CD4-positive, alpha-beta memory T cell (primary cell): ENCODE data around the gene TSC1. TPM values are rescaled to one million over a fixed set of nuclear protein-coding genes. Genes with fewer than 3 reads are reported as not detected.
A peak's percentile ranks its signal among the peaks of the same experiment; 100 is the strongest.

Source experiments
- CTCF ChIA-PET: fragments of 350-600 bp; sonication (Branson Sonifier 250); formaldehyde crosslinking; loops from one replicate; lab custom pipeline; 2021; ENCODE audit warnings: inconsistent platforms; ENCODE audit not compliant: partially characterized antibody; lab: Charles Lee
- POLR2A ChIA-PET: fragments of 350-600 bp; sonication (Branson Sonifier 250); formaldehyde crosslinking; loops from one replicate; lab custom pipeline; 2021; ENCODE audit not compliant: partially characterized antibody; lab: Charles Lee
- DNase-seq, 5 donors: peaks; one replicate each; pipeline versions ENCODE4 v3.0.0 to v3.0.0-alpha.2; 2020 to 2022; ENCODE audit warnings: mixed read lengths in 1 of 5
- H3K27ac ChIP-seq: one replicate; pipeline ENCODE4 v1.7.0; 2013; ENCODE audit warnings: low read depth, low read length
- H3K27me3 ChIP-seq: 2 replicates; pipeline ENCODE4 v1.7.0; 2013; ENCODE audit warnings: mild to moderate bottlenecking, low read length, moderate library complexity; ENCODE audit not compliant: insufficient read depth
- H3K36me3 ChIP-seq: 2 replicates; pipeline ENCODE4 v1.7.0; 2013; ENCODE audit warnings: mild to moderate bottlenecking, low read length, moderate library complexity; ENCODE audit not compliant: insufficient read depth
- H3K4me1 ChIP-seq: 2 replicates; pipeline ENCODE4 v1.7.0; 2013; ENCODE audit warnings: mild to moderate bottlenecking, low read length, moderate library complexity; ENCODE audit not compliant: insufficient read depth
- H3K4me3 ChIP-seq, 2 donors: one replicate each; pipeline ENCODE4 v1.7.0; 2013; ENCODE audit warnings: low read length in 2 of 2, mild to moderate bottlenecking in 1 of 2
- H3K9me3 ChIP-seq, 2 donors: one replicate each; pipeline ENCODE4 v1.7.0; 2013; ENCODE audit warnings: low read length in 2 of 2, control low read depth in 1 of 2; ENCODE audit not compliant: control insufficient read depth in 1 of 2
- H3K27ac Mint-ChIP-seq, 7 donors: one replicate each; pipeline ENCODE4 v1.8.0; 2020 to 2021; ENCODE audit warnings: mixed read lengths in 7 of 7, mild to moderate bottlenecking in 6 of 7, inconsistent platforms in 3 of 7, moderate library complexity in 3 of 7
- H3K27me3 Mint-ChIP-seq, 2 donors: one replicate each; pipeline ENCODE4 v1.8.0; 2020 to 2021; ENCODE audit warnings: mixed read lengths in 2 of 2
- H3K36me3 Mint-ChIP-seq, 2 donors: one replicate each; pipeline ENCODE4 v1.8.0; 2020 to 2021; ENCODE audit warnings: mixed read lengths in 2 of 2, inconsistent platforms in 1 of 2, mild to moderate bottlenecking in 1 of 2
- H3K4me1 Mint-ChIP-seq, 4 donors: one replicate each; pipeline ENCODE4 v1.8.0; 2020 to 2021; ENCODE audit warnings: mixed read lengths in 4 of 4, mild to moderate bottlenecking in 1 of 4
- H3K4me3 Mint-ChIP-seq, 8 donors: one replicate each; pipeline ENCODE4 v1.8.0; 2020 to 2021; ENCODE audit warnings: mixed read lengths in 8 of 8, mild to moderate bottlenecking in 7 of 8, moderate library complexity in 6 of 8, inconsistent platforms in 3 of 8
- H3K9me3 Mint-ChIP-seq, 8 donors: one replicate each; pipeline ENCODE4 v1.8.0; 2020 to 2021; ENCODE audit warnings: mixed read lengths in 8 of 8, mild to moderate bottlenecking in 5 of 8, inconsistent platforms in 3 of 8, moderate library complexity in 1 of 8
- intact Hi-C: fragments of 100-400 bp; cut with micrococcal nuclease; formaldehyde crosslinking; loops from one replicate; pipeline ENCODE4 v1.15.1; 2023
- polyA plus RNA-seq, 2 donors: library from polyadenylated mRNA; unstranded; fragments of 300-500 nt; fragmentation: Illumina TruSeq; gene quantifications; one replicate each; pipeline ENCODE4 v1.2.3, GENCODE V29; 2021
- total RNA-seq, 2 experiments: library from RNA; stranded (reverse); gene quantifications; one replicate each; pipeline ENCODE4 v1.2.3, GENCODE V29; 2021

The TSC1 gene
- total and polyA plus RNA-seq, 4 experiments from 2014 or later = 4.4 to 76.5 (median 43.1) TPM

GRCh38 chr9:132919614-132920268, 24.7 kb downstream of the TSC1 start:
- Histone ChIP-seq H3K4me3 (no peak overlapping the region), H3K27me3 (no peaks in the 10 kb centered on the region), H3K27ac (no peak overlapping the region), H3K9me3 (no peaks in the 10 kb centered on the region), H3K36me3 (peaks cover 53% of the 10 kb centered on the region), H3K4me1 (no peaks in the 10 kb centered on the region)
- peaks cover 81 to 85% of the 10 kb centered on the region in 2 donors for H3K36me3 Mint-ChIP-seq
- no peaks in the 10 kb centered on the region for H3K27me3 Mint-ChIP-seq
- intact Hi-C loops = no loop called here
- no peak for DNase-seq
- no peaks in the 10 kb centered on the region for H3K4me1 Mint-ChIP-seq
- peaks cover 0 to 2% (median 0%) of the 10 kb centered on the region in 8 donors for H3K9me3 Mint-ChIP-seq
- CTCF ChIA-PET = interaction anchor here (3.2 to 8.7 kb wide), 2 partner anchors 15 to 19 kb away, joined by 9 to 55 read pairs; no protein-coding TSS in a partner anchor
- H3K4me3 Mint-ChIP-seq = no peak overlapping the region
- peak overlapping the region in 1 of 7 donors; percentile 0 for H3K27ac Mint-ChIP-seq
- POLR2A ChIA-PET = no interaction called here

GRCh38 chr9:132914924-132915323, 29.5 kb downstream of the TSC1 start:
- Histone ChIP-seq H3K27me3 (no peaks in the 10 kb centered on the region), H3K4me3 (no peak overlapping the region), H3K4me1 (no peaks in the 10 kb centered on the region), H3K27ac (no peak overlapping the region), H3K9me3 (no peaks in the 10 kb centered on the region), H3K36me3 (peaks cover 21% of the 10 kb centered on the region)
- DNase-seq = no peak
- Mint-ChIP-seq H3K4me3 (no peak overlapping the region), H3K9me3 (peaks cover 0 to 2% (median 0%) of the 10 kb centered on the region in 8 donors), H3K36me3 (peaks cover 73% of the 10 kb centered on the region in 2 donors), H3K4me1 (peaks cover 0 to 8% (median 0%) of the 10 kb centered on the region in 4 donors), H3K27me3 (no peaks in the 10 kb centered on the region), H3K27ac (no peak overlapping the region)
- POLR2A ChIA-PET = no interaction called here
- CTCF ChIA-PET = interaction anchor here (0.7 to 8.7 kb wide), 2 partner anchors 15 to 59 kb away, joined by 3 to 55 read pairs; no protein-coding TSS in a partner anchor
- intact Hi-C loops = no loop called here

- H3K4me3 Mint-ChIP-seq = no peak overlapping the region
- peak overlapping the region in 1 of 7 donors; percentile 4 for H3K27ac Mint-ChIP-seq
- Histone ChIP-seq H3K4me3 (no peak overlapping the region), H3K27me3 (no peaks in the 10 kb centered on the region), H3K9me3 (no peaks in the 10 kb centered on the region), H3K4me1 (peaks cover 18% of the 10 kb centered on the region), H3K27ac (no peak overlapping the region), H3K36me3 (peaks cover 6% of the 10 kb centered on the region)
- intact Hi-C loops = no loop called here
- ChIA-PET POLR2A (no interaction called here), CTCF (interaction anchor here (1.4 kb wide), 1 partner anchor 11 kb away, joined by 5 read pairs; no protein-coding TSS in a partner anchor)
- peaks cover 9 to 24% (median 14%) of the 10 kb centered on the region in 4 donors for H3K4me1 Mint-ChIP-seq
- H3K27me3 Mint-ChIP-seq = no peaks in the 10 kb centered on the region
- no peaks in the 10 kb centered on the region for H3K9me3 Mint-ChIP-seq
- no peak for DNase-seq
- peaks cover 49 to 61% of the 10 kb centered on the region in 2 donors for H3K36me3 Mint-ChIP-seq
Measured at GRCh38 chr9:132912131-132912530, 32.3 kb downstream of the TSC1 start.

- intact Hi-C loops = no loop called here
- CTCF ChIA-PET = interaction anchor here (1.3 to 3.3 kb wide), 3 partner anchors 8 to 16 kb away, joined by 3 to 16 read pairs (median 5); no protein-coding TSS in a partner anchor
- H3K27ac Mint-ChIP-seq = peak overlapping the region in 1 of 7 donors; percentile 13
- Histone ChIP-seq H3K9me3 (no peaks in the 10 kb centered on the region), H3K4me1 (peaks cover 18% of the 10 kb centered on the region), H3K27ac (no peak overlapping the region), H3K4me3 (no peak overlapping the region), H3K27me3 (no peaks in the 10 kb centered on the region), H3K36me3 (peaks cover 7% of the 10 kb centered on the region)
- POLR2A ChIA-PET = interaction anchor here (1.4 kb wide), 1 partner anchor 34 kb away, joined by 5 read pairs; the partner anchor contains the start of gene TSC1
- H3K4me3 Mint-ChIP-seq = no peak overlapping the region
- H3K9me3 Mint-ChIP-seq = no peaks in the 10 kb centered on the region
- peaks cover 35 to 52% of the 10 kb centered on the region in 2 donors for H3K36me3 Mint-ChIP-seq
- no peaks in the 10 kb centered on the region for H3K27me3 Mint-ChIP-seq
- H3K4me1 Mint-ChIP-seq = peaks cover 9 to 24% (median 14%) of the 10 kb centered on the region in 4 donors
- DNase-seq = no peak
Measured at GRCh38 chr9:132910376-132910775, 34.0 kb downstream of the TSC1 start.

GRCh38 chr9:132909311-132909710, 35.1 kb downstream of the TSC1 start:
- ChIA-PET POLR2A (interaction anchor here (1.0 to 2.0 kb wide), 2 partner anchors 32 to 35 kb away, joined by 4 to 11 read pairs; partner anchors contain the start of gene TSC1), CTCF (interaction anchor here (0.6 to 3.3 kb wide), 6 partner anchors 9 to 644 kb away, joined by 3 to 16 read pairs (median 3); no protein-coding TSS in a partner anchor)
- no peaks in the 10 kb centered on the region for H3K27me3 Mint-ChIP-seq
- H3K4me3 Mint-ChIP-seq = peak overlapping the region in 2 of 8 donors; percentile 71 to 80
- no peaks in the 10 kb centered on the region for H3K9me3 Mint-ChIP-seq
- Histone ChIP-seq H3K4me1 (peaks cover 18% of the 10 kb centered on the region), H3K27me3 (no peaks in the 10 kb centered on the region), H3K27ac (no peak overlapping the region), H3K36me3 (peaks cover 14% of the 10 kb centered on the region), H3K4me3 (no peak overlapping the region), H3K9me3 (no peaks in the 10 kb centered on the region)
- no peak for DNase-seq
- H3K27ac Mint-ChIP-seq = peak overlapping the region in 5 of 7 donors; percentile 61 to 92 (median 81)
- peaks cover 33 to 53% of the 10 kb centered on the region in 2 donors for H3K36me3 Mint-ChIP-seq
- intact Hi-C loops = loop anchor here (10.0 kb wide), 2 partner anchors 65 to 495 kb away; partner anchors contain the start of gene CFAP77
- peaks cover 9 to 24% (median 14%) of the 10 kb centered on the region in 4 donors for H3K4me1 Mint-ChIP-seq

GRCh38 chr9:132908635-132909034, 35.8 kb downstream of the TSC1 start:
- intact Hi-C loops = loop anchor here (10.0 kb wide), 2 partner anchors 64 to 494 kb away; partner anchors contain the start of gene CFAP77
- no peaks in the 10 kb centered on the region for H3K9me3 ChIP-seq
- Mint-ChIP-seq H3K4me3 (peak overlapping the region; percentile 15 to 80 (median 70)), H3K27ac (peak overlapping the region; percentile 61 to 92 (median 82)), H3K27me3 (no peaks in the 10 kb centered on the region), H3K36me3 (peaks cover 37 to 53% of the 10 kb centered on the region in 2 donors), H3K4me1 (peaks cover 9 to 24% (median 14%) of the 10 kb centered on the region in 4 donors), H3K9me3 (no peaks in the 10 kb centered on the region)
- ChIA-PET POLR2A (interaction anchor here (0.9 to 2.0 kb wide), 4 partner anchors 30 to 499 kb away, joined by 3 to 11 read pairs (median 4); partner anchors contain the start of genes CFAP77, SPACA9 and TSC1), CTCF (interaction anchor here (0.8 to 3.3 kb wide), 4 partner anchors 8 to 114 kb away, joined by 3 to 16 read pairs (median 4); no protein-coding TSS in a partner anchor)
- H3K4me3 ChIP-seq = no peak overlapping the region
- peaks cover 18% of the 10 kb centered on the region for H3K4me1 ChIP-seq
- peak; percentile 55 to 69 (median 65) for DNase-seq
- H3K27ac ChIP-seq = no peak overlapping the region
- no peaks in the 10 kb centered on the region for H3K27me3 ChIP-seq
- H3K36me3 ChIP-seq = peaks cover 20% of the 10 kb centered on the region
